ENCODE results near the gene CTDSPL2.

CTDSPL2 gene

GRCh38 chr15:44426975-44427755 lies at the start of gene CTDSPL2:
TSS of gene CTDSPL2 (plus strand) at chr15:44427629. CDS start at chr15:44459015, 31,386 bp downstream.
- peaks cover 22% of the 10 kb centered on the region for H3K4me1 Mint-ChIP-seq
- peak; percentile 89 for ATAC-seq (ENCODE audit: low read depth)

GRCh38 chr15:44381236-44381635 lies 46.2 kb upstream of the CTDSPL2 start:
- DNase-seq (ENCODE audit: low spot score in 2 of 2) = no peak
- ATAC-seq (ENCODE audit: low read depth) = no peak
- Mint-ChIP-seq H3K9me3 (no peaks in the 10 kb centered on the region), H3K27me3 (no peaks in the 10 kb centered on the region), H3K4me1 (peaks cover 6% of the 10 kb centered on the region), H3K4me3 (no peak overlapping the region), H3K27ac (no peak overlapping the region), H3K36me3 (peaks cover 15% of the 10 kb centered on the region)

More at GRCh38 chr15:44426975-44427755, at the start of gene CTDSPL2:
- peak; percentile 88 to 92 for DNase-seq (ENCODE audit: low spot score in 2 of 2)
- H3K27ac Mint-ChIP-seq = peak within 1 kb of the TSS; percentile 96
- H3K9me3 Mint-ChIP-seq = no peaks in the 10 kb centered on the region
- peaks cover 5% of the 10 kb centered on the region for H3K36me3 Mint-ChIP-seq
- H3K27me3 Mint-ChIP-seq = no peaks in the 10 kb centered on the region
- peak within 1 kb of the TSS; percentile 99 for H3K4me3 Mint-ChIP-seq

- peaks cover 11% of the 10 kb centered on the region for H3K36me3 Mint-ChIP-seq
Measured at GRCh38 chr15:44385344-44385942, 42.0 kb upstream of the CTDSPL2 start.

GRCh38 chr15:44394062-44394461 lies 33.4 kb upstream of the CTDSPL2 start:
- peaks cover 4% of the 10 kb centered on the region for H3K4me1 Mint-ChIP-seq
- no peak overlapping the region for H3K4me3 Mint-ChIP-seq
- no peak overlapping the region for H3K27ac Mint-ChIP-seq
- no peak for DNase-seq (ENCODE audit: low spot score in 2 of 2)
- H3K27me3 Mint-ChIP-seq = no peaks in the 10 kb centered on the region
- no peak for ATAC-seq (ENCODE audit: low read depth)
- peaks cover 14% of the 10 kb centered on the region for H3K36me3 Mint-ChIP-seq
- no peaks in the 10 kb centered on the region for H3K9me3 Mint-ChIP-seq

More at GRCh38 chr15:44385344-44385942, 42.0 kb upstream of the CTDSPL2 start:
- no peak for ATAC-seq (ENCODE audit: low read depth)
- H3K27ac Mint-ChIP-seq = no peak overlapping the region
- DNase-seq (ENCODE audit: low spot score in 2 of 2) = no peak
- no peaks in the 10 kb centered on the region for H3K27me3 Mint-ChIP-seq
- H3K4me3 Mint-ChIP-seq = no peak overlapping the region
- no peaks in the 10 kb centered on the region for H3K9me3 Mint-ChIP-seq
- H3K4me1 Mint-ChIP-seq = peaks cover 6% of the 10 kb centered on the region

GRCh38 chr15:44394562-44394961 lies 32.9 kb upstream of the CTDSPL2 start:
- H3K4me3 Mint-ChIP-seq = no peak overlapping the region

GRCh38 chr15:44397869-44398268 lies 29.6 kb upstream of the CTDSPL2 start:
- Mint-ChIP-seq H3K4me3 (no peak overlapping the region), H3K36me3 (peaks cover 21% of the 10 kb centered on the region), H3K27me3 (no peaks in the 10 kb centered on the region), H3K9me3 (no peaks in the 10 kb centered on the region), H3K27ac (peak overlapping the region; percentile 24), H3K4me1 (peaks cover 4% of the 10 kb centered on the region)
- DNase-seq (ENCODE audit: low spot score in 2 of 2) (no peak), ATAC-seq (ENCODE audit: low read depth) (no peak)

More at GRCh38 chr15:44394562-44394961, 32.9 kb upstream of the CTDSPL2 start:
- H3K4me1 Mint-ChIP-seq = peaks cover 4% of the 10 kb centered on the region
- ATAC-seq (ENCODE audit: low read depth) = no peak
- H3K9me3 Mint-ChIP-seq = no peaks in the 10 kb centered on the region
- no peaks in the 10 kb centered on the region for H3K27me3 Mint-ChIP-seq
- peaks cover 15% of the 10 kb centered on the region for H3K36me3 Mint-ChIP-seq
- no peak overlapping the region for H3K27ac Mint-ChIP-seq
- no peak for DNase-seq (ENCODE audit: low spot score in 2 of 2)

- H3K27me3 Mint-ChIP-seq = no peaks in the 10 kb centered on the region
- no peak overlapping the region for H3K27ac Mint-ChIP-seq
- no peak for DNase-seq (ENCODE audit: low spot score in 2 of 2)
- no peak for ATAC-seq (ENCODE audit: low read depth)
- peaks cover 10% of the 10 kb centered on the region for H3K36me3 Mint-ChIP-seq
- no peaks in the 10 kb centered on the region for H3K4me1 Mint-ChIP-seq
- peaks cover 4% of the 10 kb centered on the region for H3K9me3 Mint-ChIP-seq
- H3K4me3 Mint-ChIP-seq = no peak overlapping the region
Measured at GRCh38 chr15:44414001-44414400, 13.4 kb upstream of the CTDSPL2 start.

- ATAC-seq (ENCODE audit: low read depth) (peak; percentile 17), DNase-seq (ENCODE audit: low spot score in 2 of 2) (no peak)
- H3K4me3 Mint-ChIP-seq = peak overlapping the region; percentile 99
- H3K27ac Mint-ChIP-seq = peak overlapping the region; percentile 96
- no peaks in the 10 kb centered on the region for H3K9me3 Mint-ChIP-seq
- H3K36me3 Mint-ChIP-seq = peaks cover 5% of the 10 kb centered on the region
- no peaks in the 10 kb centered on the region for H3K27me3 Mint-ChIP-seq
- peaks cover 22% of the 10 kb centered on the region for H3K4me1 Mint-ChIP-seq
Measured at GRCh38 chr15:44427756-44428724, 611 bp downstream of the CTDSPL2 start.

GRCh38 chr15:44435893-44436667 lies 8.7 kb downstream of the CTDSPL2 start:
- Mint-ChIP-seq H3K27me3 (no peaks in the 10 kb centered on the region), H3K36me3 (peaks cover 10% of the 10 kb centered on the region), H3K4me3 (no peak overlapping the region), H3K9me3 (no peaks in the 10 kb centered on the region), H3K4me1 (peaks cover 32% of the 10 kb centered on the region), H3K27ac (peak overlapping the region; percentile 79)
- ATAC-seq (ENCODE audit: low read depth) = no peak
- DNase-seq (ENCODE audit: low spot score in 2 of 2) = no peak

GRCh38 chr15:44438402-44438801 lies 11.0 kb downstream of the CTDSPL2 start:
- peaks cover 12% of the 10 kb centered on the region for H3K36me3 Mint-ChIP-seq
- no peak for ATAC-seq (ENCODE audit: low read depth)
- H3K4me1 Mint-ChIP-seq = peaks cover 39% of the 10 kb centered on the region

GRCh38 chr15:44441095-44441501 lies 13.7 kb downstream of the CTDSPL2 start:
- H3K27me3 Mint-ChIP-seq = no peaks in the 10 kb centered on the region
- peak overlapping the region; percentile 57 for H3K27ac Mint-ChIP-seq
- H3K9me3 Mint-ChIP-seq = no peaks in the 10 kb centered on the region
- peaks cover 36% of the 10 kb centered on the region for H3K4me1 Mint-ChIP-seq
- peaks cover 15% of the 10 kb centered on the region for H3K36me3 Mint-ChIP-seq
- no peak overlapping the region for H3K4me3 Mint-ChIP-seq
- ATAC-seq (ENCODE audit: low read depth) (no peak), DNase-seq (ENCODE audit: low spot score in 2 of 2) (no peak)

More at GRCh38 chr15:44438402-44438801, 11.0 kb downstream of the CTDSPL2 start:
- Mint-ChIP-seq H3K4me3 (no peak overlapping the region), H3K9me3 (no peaks in the 10 kb centered on the region), H3K27me3 (no peaks in the 10 kb centered on the region), H3K27ac (peak overlapping the region; percentile 43)
- DNase-seq (ENCODE audit: low spot score in 2 of 2) = no peak

GRCh38 chr15:44443515-44443914 lies 16.1 kb downstream of the CTDSPL2 start:
- peaks cover 25% of the 10 kb centered on the region for H3K4me1 Mint-ChIP-seq
- H3K4me3 Mint-ChIP-seq = no peak overlapping the region
- peaks cover 18% of the 10 kb centered on the region for H3K36me3 Mint-ChIP-seq
- no peaks in the 10 kb centered on the region for H3K9me3 Mint-ChIP-seq
- DNase-seq (ENCODE audit: low spot score in 2 of 2) = no peak
- no peak for ATAC-seq (ENCODE audit: low read depth)
- H3K27ac Mint-ChIP-seq = no peak overlapping the region
- H3K27me3 Mint-ChIP-seq = no peaks in the 10 kb centered on the region

GRCh38 chr15:44447772-44448376 lies 20.4 kb downstream of the CTDSPL2 start:
- DNase-seq (ENCODE audit: low spot score in 2 of 2) = no peak
- no peaks in the 10 kb centered on the region for H3K27me3 Mint-ChIP-seq
- H3K36me3 Mint-ChIP-seq = peaks cover 21% of the 10 kb centered on the region
- no peak overlapping the region for H3K4me3 Mint-ChIP-seq
- H3K9me3 Mint-ChIP-seq = no peaks in the 10 kb centered on the region
- peaks cover 10% of the 10 kb centered on the region for H3K4me1 Mint-ChIP-seq
- H3K27ac Mint-ChIP-seq = no peak overlapping the region
- no peak for ATAC-seq (ENCODE audit: low read depth)
